GM19468 (cell line): ENCODE results near the gene PISD.
A peak's percentile ranks its signal among the peaks of the same experiment; 100 is the strongest.

Experiments
- ATAC-seq: cut with Tn5 transposase; IDR thresholded peaks from one replicate; pipeline ENCODE4 v1.9.1; 2021; ENCODE audit warnings: mild to moderate bottlenecking, moderate library complexity, moderate number of reproducible peaks; ENCODE audit not compliant: unreplicated experiment; ENCODE audit errors: extremely low read depth

The PISD gene

DNA sequence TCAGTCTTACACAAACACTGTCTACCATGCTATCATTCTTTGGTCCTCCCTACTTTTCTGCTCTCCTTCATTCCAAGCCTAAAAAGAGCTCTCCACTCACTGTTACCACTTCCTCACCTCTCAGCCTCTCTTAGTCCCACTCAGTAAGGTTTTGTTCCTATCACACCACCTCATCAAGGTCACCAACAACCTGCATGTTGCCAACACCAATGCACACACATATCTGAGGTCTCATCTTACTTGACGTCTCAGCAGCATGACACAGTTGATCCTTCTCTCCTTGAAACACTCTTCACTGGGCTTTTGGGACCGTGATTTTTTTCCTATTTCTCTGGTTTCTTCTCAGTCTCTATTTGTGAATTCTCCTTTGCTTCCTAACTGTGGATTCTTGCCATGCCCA lies 8.1 kb downstream of the PISD start:
- no peak for ATAC-seq

GRCh38 chr22:31652911-31653684 lies 8.9 kb downstream of the PISD start:
- ATAC-seq: no peak

DNA sequence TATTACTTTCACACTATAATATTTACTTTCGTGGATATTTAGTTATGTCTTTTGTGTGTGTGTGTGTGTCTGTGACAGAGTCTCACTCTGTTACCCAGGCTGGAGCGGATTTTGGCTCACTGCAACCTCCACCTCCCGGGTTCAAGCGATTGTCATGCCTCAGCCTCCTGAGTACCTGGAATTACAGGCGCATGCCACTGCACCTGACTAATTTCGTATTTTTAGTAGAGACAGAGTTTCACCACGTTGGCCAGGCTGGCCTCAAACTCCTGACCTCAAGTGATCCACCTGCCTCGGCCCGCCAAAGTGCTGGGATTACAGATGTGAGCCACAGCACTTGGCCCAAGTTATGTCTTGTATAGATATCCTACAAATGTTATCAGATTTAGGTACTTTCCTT lies 9.9 kb downstream of the PISD start:
- no peak for ATAC-seq

DNA sequence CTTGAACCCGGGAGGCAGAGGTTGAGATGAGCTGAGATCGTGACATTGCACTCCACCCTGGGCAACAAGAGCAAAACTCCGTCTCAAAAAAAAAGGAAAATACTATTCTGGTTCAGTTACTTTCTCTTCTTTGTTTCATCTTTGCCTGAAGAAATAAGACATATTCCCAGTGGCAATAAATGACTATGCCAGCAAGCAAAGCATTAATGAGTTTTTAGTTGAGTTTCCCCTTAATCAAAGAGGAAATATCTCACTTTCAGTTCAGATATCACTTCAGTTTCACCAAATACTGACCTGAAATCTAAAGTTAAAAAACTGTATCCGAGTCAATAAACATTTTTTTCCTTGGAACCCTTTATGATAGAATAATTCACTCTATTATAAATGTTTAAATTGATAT lies 10.4 kb downstream of the PISD start:
- ATAC-seq: no peak

- ATAC-seq: no peak
Measured at GRCh38 chr22:31650391-31650790, 11.6 kb downstream of the PISD start.

- ATAC-seq: no peak
Measured at GRCh38 chr22:31647523-31648320, 14.3 kb downstream of the PISD start.

DNA sequence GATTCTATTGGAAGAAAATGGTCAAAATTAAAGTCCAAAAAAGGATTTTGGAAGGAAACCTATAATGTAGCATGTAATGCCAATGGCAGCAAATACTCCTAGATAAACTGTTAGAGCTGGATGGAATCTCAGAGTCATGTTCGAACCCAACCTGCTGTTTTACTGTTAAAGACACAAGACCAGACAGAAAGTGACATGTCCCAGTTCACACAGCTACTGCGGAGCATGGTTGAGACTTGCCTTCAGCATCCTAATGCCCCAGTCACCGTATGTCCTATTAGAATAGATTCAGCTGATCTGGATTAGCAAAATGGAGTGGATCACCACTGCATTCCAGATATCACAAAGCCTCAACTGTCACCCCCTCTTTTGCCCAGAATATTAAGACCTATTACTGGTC lies 14.9 kb downstream of the PISD start:
- no peak for ATAC-seq

- no peak for ATAC-seq
Measured at GRCh38 chr22:31646186-31647019, 15.6 kb downstream of the PISD start.

DNA sequence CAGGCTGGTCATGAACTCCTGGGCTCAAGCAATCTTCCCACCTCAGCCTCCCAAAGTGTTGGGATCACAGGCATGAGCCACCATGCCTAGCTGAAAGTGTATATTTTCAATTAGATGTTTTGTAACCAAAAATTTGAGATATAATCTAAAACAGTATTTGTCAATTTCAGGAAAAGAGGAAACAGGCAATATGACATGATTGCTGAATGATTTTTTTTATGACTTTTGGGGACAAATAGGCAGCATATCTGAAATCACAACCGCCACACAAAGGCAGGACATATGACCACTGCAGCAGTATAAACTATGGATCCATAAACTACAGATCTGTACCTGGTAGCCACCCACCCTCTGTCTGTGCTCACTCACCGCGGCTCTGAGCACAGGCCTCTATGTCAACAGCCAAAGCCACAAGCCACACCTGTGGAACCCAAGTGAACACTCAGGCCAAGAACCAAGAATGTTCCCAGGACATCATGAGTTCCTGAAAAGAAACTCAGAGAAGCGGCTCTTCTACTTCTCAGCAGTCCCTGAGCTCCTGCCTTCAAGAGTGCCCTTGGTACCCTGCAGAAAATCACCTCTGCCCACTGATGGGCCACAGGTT lies 22.5 kb downstream of the PISD start:
- no peak for ATAC-seq

DNA sequence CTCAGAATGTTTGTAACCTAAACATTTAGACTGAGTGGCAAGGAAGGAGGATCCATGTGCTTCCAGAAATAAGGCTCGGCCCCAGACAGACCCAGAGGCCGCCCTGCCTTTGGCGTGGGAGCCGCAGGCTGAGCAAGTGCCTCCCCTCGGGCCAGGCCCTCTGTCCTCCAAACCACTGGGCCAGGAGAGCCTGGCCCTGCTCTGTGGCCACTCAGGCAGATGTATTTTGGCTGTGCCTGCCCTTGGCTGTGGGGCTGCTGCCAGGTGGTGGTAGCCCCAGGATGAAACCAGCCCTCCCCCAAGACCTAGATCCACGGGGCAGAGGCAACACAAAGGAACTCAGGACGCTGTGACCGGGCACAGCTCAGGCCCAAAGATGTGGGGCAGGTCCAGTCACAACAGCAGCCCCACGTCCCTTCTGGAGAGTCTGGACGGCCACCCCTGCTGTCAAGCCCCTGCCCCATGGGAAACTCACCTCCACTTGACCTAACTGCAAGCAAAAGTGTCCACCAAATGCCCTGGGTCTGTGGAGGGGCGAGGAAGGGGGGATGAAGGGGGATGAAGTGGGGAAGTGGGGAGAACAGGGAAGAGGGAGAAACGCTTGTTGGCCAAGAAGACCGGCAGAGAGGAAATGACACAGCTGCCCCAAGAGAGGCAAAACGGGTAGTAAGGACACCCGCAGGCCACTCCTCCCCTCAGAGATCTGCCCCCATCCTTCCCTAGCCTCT lies 24.0 kb downstream of the PISD start:
- peak; percentile 17 for ATAC-seq

GRCh38 chr22:31637447-31637890 lies 24.5 kb downstream of the PISD start:
- no peak for ATAC-seq

DNA sequence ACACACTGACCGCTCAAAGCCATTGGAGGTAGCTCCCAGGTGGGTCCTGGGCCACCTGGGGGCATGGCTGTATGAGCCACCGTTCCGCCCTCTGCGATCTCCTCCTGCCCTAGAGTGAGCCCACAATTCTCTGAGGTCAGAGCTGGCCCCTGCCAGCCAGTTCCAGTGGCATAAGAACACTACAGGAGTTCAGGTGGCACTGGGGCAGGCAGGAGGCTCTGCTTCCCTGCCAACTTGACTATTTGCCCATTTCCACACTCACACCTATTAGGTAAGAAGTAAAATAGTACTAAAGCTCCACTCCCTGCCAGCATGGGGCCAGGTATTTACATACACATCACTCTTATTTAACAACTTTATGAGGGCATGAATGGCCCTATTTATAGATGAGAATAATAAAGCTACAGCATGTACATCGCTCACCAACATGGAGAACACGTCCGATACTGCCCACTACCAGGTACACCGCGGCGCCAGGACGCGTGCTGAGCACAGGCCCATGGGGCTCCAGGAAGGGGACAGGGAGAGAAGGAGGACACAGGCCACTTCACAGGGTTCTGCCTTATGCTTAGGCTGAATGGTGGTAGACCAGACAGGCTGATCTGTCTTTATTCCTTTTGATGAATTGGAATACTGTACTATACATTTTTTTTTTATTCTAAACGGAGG lies 26.2 kb downstream of the PISD start:
- no peak for ATAC-seq

GRCh38 chr22:31631436-31631835 lies 30.6 kb downstream of the PISD start:
- no peak for ATAC-seq

GRCh38 chr22:31630331-31631329 lies 31.4 kb downstream of the PISD start:
- peak; percentile 38 for ATAC-seq

DNA sequence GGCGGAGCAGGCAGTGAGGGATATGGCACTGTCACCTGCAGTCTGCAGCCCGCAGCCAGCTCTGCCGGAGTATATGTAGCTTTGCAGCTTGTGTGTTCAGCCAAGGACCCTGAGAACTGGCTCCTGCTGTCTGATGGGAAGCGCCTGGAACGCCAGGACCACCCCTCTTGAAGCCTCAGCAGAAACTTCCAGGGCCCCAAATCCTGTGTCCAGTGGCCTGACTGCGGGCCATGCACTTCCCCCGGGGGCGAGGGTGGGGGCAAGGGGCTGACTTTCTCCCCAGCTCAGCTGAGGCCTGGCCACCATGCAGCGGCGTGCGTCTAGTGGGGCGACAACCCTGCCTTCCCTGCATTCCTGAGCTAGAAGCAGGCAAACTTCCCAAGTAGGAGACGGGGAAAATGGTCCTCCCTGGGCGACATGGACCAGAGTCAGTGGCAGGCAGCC lies 32.3 kb downstream of the PISD start:
- ATAC-seq: no peak

DNA sequence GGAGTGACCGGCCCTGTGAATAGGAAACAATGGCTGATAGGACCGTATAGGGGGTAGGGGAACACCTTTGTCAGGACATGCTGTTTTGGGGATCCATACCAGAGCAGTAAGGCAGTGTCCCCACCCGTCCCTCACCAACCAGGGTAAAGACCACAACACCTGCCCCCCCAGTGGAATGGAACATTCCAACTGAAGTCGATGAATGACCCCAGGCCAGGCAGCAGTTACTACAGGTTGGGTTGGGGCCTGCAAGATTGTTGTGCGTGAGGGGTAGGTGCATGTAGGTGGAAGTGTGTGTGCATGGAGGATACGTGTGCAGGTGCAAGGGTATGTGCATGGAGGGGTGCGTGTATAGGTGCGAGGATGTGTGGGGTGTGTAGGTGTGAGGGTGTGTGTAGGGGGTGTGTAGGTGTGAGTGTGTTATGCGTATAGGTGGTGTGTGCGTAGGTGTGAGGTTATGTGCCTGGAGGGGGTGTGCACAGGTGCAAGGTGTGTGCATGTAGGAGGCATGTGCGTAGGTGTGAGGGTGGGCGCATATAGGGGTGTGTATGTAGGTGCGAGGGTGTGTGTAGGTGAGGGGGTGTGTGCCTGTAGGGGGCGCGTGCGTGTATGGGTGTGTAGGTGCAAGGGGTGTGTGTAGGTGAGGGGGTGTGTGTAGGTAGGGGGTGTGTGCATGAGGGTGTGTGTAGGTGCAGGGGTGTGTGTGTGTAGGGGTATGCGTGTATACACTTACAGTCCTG lies 32.9 kb downstream of the PISD start:
- no peak for ATAC-seq

- no peak for ATAC-seq
Measured at GRCh38 chr22:31628362-31628761, 33.7 kb downstream of the PISD start.
